Adrenal gland (tissue), 12 donors: Measurements from ENCODE around the gene MAST4. TPM values are rescaled to one million over a fixed set of nuclear protein-coding genes. Genes with fewer than 3 reads are reported as not detected.

Experiments used
- DNase-seq, 7 donors: peaks; one replicate each; pipeline ENCODE4 v3.0.0-alpha.2; 2019 to 2020
- H3K27ac ChIP-seq, 5 donors: fragments of 200-600 bp; sonication (generic) in 4 of 5; 1 replicate in 3 of 5; 2 replicates in 2 of 5; pipeline versions ENCODE4 v1.5.1 to v1.8.0; 2016 to 2020; ENCODE audit warnings: mild to moderate bottlenecking in 1 of 5
- H3K27me3 ChIP-seq: fragments of 200-600 bp; 2 replicates; pipeline ENCODE4 v1.8.0; 2021
- H3K36me3 ChIP-seq, 2 donors: fragments of 200-600 bp; replicated peaks in 1 of 2; 1 replicate in 1 of 2; 2 replicates in 1 of 2; pipeline versions ENCODE4 v1.5.1 to v1.8.0; 2018 to 2022
- H3K4me1 ChIP-seq, 2 donors: fragments of 200-600 bp; replicated peaks in 1 of 2; 1 replicate in 1 of 2; 2 replicates in 1 of 2; pipeline versions ENCODE4 v1.5.1 to v1.8.0; 2018 to 2021
- H3K4me3 ChIP-seq, 4 donors: fragments of 200-600 bp; sonication (generic) in 3 of 4; one replicate each; pipeline ENCODE4 v1.5.1; 2016 to 2018
- H3K9me3 ChIP-seq, 3 donors: fragments of 200-600 bp; sonication (generic) in 1 of 3; replicated peaks in 1 of 3; 1 replicate in 2 of 3; 2 replicates in 1 of 3; pipeline versions ENCODE4 v1.5.1 to v1.8.0; 2016 to 2021
- POLR2A ChIP-seq, 2 donors: fragments of 450-650 bp; IDR thresholded peaks; one replicate each; pipeline ENCODE4 v1.6.1; 2017; ENCODE audit warnings: antibody characterized with exemption in 2 of 2, mild to moderate bottlenecking in 2 of 2, moderate library complexity in 1 of 2
- WGBS, 4 donors: extraction: QIAGEN DNeasy Blood & Tissue Kit in 2 of 4; methylation state at CpG; one replicate each; pipeline versions ENCODE4 v1.1.5 to v1.1.7; 2013 to 2017; 5-methylcytosine and 5-hydroxymethylcytosine counted together
- intact Hi-C, 2 donors: fragments of 100-400 bp; cut with DNase I; formaldehyde crosslinking; loops; one replicate each; pipeline versions ENCODE4 v1.14.1 to v1.15.0; 2022 to 2023
- polyA plus RNA-seq, 3 donors: library from polyadenylated mRNA; stranded (reverse); fragments of 200-250 nt in 2 of 3; fragments of 350-450 nt in 1 of 3; fragmentation: Illumina TruSeq in 1 of 3; extraction: RNeasy Lipid Tissue Mini Kit (QIAGEN cat#74804) in 1 of 3; gene quantifications; one replicate each; pipeline ENCODE4 v1.2.3, GENCODE V29; 2013 to 2014
- total RNA-seq, 9 donors: library from RNA; depleted of rRNA in 4 of 9; stranded (reverse); fragments of >200 nt in 4 of 9; fragments of 120-200 nt in 1 of 9; fragmentation: NEBNext Ultra II Directional in 1 of 9; extraction: Animal tissue kit (Norgen Biotek cat#: 25700) in 1 of 9; gene quantifications; one replicate each; pipeline versions ENCODE4 v1.1.0 to v1.2.4, GENCODE V29; 2013 to 2023
- TF ChIP-seq, protein P1 (sequence below), 6 experiments: fragments of 450-650 bp in 4 of 6; fragments of 200-600 bp in 2 of 6; sonication (generic) in 1 of 6; IDR thresholded peaks; 1 replicate in 5 of 6; 2 replicates in 1 of 6; pipeline versions ENCODE4 v1.5.1 to v1.8.0; 2016 to 2021; ENCODE audit warnings: antibody characterized with exemption in 6 of 6, mild to moderate bottlenecking in 2 of 6, moderate library complexity in 1 of 6
- donor health status: healthy with polysubstance abuse.
- donor health status: Bipolar disorder and iron deficiency.
- donor health status: DM: yes; HTN: yes; CAD: no.
- donor health status: DM: no; HTN: no; CAD: no.
- donor health status: DM: no; HTN: no; CAD: no.
- donor health status: DM: yes; HTN: yes; CAD: no.

The MAST4 gene
- total and polyA plus RNA-seq, 12 donors = 12.3 to 95.0 (median 42.8) TPM

- H3K4me1 ChIP-seq = peaks cover 5 to 14% of the 10 kb centered on the region in 2 donors
- DNase-seq = no peak
- H3K9me3 ChIP-seq = no peaks in the 10 kb centered on the region
- 84 to 95% (median 88%) methylated on average over 4 of the region's 4 CpGs for WGBS, 4 donors
- H3K27me3 ChIP-seq = no peaks in the 10 kb centered on the region
- TF ChIP-seq, protein P1, sequence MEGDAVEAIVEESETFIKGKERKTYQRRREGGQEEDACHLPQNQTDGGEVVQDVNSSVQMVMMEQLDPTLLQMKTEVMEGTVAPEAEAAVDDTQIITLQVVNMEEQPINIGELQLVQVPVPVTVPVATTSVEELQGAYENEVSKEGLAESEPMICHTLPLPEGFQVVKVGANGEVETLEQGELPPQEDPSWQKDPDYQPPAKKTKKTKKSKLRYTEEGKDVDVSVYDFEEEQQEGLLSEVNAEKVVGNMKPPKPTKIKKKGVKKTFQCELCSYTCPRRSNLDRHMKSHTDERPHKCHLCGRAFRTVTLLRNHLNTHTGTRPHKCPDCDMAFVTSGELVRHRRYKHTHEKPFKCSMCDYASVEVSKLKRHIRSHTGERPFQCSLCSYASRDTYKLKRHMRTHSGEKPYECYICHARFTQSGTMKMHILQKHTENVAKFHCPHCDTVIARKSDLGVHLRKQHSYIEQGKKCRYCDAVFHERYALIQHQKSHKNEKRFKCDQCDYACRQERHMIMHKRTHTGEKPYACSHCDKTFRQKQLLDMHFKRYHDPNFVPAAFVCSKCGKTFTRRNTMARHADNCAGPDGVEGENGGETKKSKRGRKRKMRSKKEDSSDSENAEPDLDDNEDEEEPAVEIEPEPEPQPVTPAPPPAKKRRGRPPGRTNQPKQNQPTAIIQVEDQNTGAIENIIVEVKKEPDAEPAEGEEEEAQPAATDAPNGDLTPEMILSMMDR (IDR thresholded peaks at IDR 0.05) = no peak
- no peak for TF ChIP-seq POLR2A (IDR thresholded peaks at IDR 0.05)
- intact Hi-C loops = no loop called here
- no peak overlapping the region for H3K27ac ChIP-seq
- no peak overlapping the region for H3K4me3 ChIP-seq
- H3K36me3 ChIP-seq = no peaks in the 10 kb centered on the region
These were observed 594.2 kb downstream of the MAST4 start for GRCh38 chr5:67190410-67190809.

GRCh38 chr5:67190861-67191260 is 594.7 kb downstream of the MAST4 start:
- intact Hi-C loops = no loop called here

DNA sequence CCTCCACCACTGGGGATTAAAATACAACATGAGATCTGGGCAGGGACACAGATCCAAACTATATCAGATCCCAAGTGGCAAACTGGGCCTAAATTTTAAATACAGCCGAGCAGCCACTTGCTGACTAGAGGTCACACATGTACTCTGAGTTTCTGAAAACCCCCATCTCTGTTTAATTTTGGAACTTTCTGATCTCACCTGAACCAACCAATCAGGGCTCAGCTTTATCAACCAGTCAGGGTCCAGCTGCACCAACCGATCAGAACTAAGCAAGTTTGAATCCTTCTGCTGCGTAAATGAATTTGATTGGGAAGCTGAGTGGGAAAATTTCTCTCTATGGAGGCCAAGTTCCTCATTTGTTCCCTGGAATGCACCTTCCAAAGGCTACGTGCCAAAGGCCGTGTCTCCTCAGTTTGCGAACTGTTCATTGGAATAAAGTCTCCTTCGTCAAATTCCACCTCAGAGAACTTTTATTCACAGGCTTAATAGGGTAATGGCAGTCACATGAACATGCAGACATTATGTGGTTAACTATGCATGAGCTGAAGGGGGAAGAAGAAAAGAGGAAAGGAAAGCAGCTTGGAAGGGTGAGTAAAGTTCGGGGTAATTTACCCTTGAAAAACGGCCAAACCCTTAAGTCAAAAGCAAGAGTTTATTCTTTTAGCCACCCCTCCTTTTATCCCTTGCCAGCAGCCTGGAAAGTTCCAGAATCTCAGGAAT is 596.7 kb downstream of the MAST4 start:
- intact Hi-C loops = no loop called here
- no peaks in the 10 kb centered on the region for H3K27me3 ChIP-seq
- DNase-seq = no peak
- H3K9me3 ChIP-seq = no peaks in the 10 kb centered on the region
- no peaks in the 10 kb centered on the region for H3K36me3 ChIP-seq
- TF ChIP-seq POLR2A (IDR thresholded peaks at IDR 0.05) = no peak
- TF ChIP-seq, protein P1 (IDR thresholded peaks at IDR 0.05) = no peak
- H3K4me1 ChIP-seq = peaks cover 5 to 18% of the 10 kb centered on the region in 2 donors
- H3K27ac ChIP-seq = peak overlapping the region; percentile 6 to 62 (median 20)
- H3K4me3 ChIP-seq = no peak overlapping the region
- WGBS, 4 donors = 49 to 56% (median 54%) methylated on average over 9 of the region's 9 CpGs

More at GRCh38 chr5:67190861-67191260, 594.7 kb downstream of the MAST4 start:
- Histone ChIP-seq H3K27me3 (no peaks in the 10 kb centered on the region), H3K4me3 (no peak overlapping the region), H3K4me1 (peaks cover 5 to 14% of the 10 kb centered on the region in 2 donors), H3K27ac (no peak overlapping the region), H3K9me3 (no peaks in the 10 kb centered on the region), H3K36me3 (no peaks in the 10 kb centered on the region)
- 75 to 78% (median 77%) methylated on average over 5 of the region's 5 CpGs for WGBS, 4 donors
- no peak for DNase-seq
- TF ChIP-seq, protein P1 (IDR thresholded peaks at IDR 0.05) = no peak
- TF ChIP-seq POLR2A (IDR thresholded peaks at IDR 0.05) = no peak

DNA sequence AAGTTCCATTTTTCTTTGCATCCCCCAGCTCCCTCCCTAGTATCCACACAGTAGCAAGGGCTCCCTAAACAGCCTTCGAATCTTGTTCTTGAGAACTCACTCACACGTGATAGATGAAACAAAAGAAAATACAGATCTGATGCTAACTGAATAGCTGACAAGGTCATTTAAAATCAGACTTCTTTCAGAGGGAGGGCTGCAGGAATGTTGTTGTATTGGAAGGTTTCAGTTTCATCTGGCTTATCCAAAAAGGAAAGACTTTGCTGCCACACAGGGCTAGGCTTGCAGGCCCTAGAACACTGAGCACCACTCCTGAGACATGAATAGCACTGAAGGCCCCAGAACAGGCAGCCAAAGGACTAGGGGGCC is 597.2 kb downstream of the MAST4 start:
- H3K27me3 ChIP-seq = no peaks in the 10 kb centered on the region
- intact Hi-C loops = no loop called here
- peaks cover 5 to 16% of the 10 kb centered on the region in 2 donors for H3K4me1 ChIP-seq
- no peak for DNase-seq
- no peak overlapping the region for H3K4me3 ChIP-seq
- TF ChIP-seq, protein P1 (IDR thresholded peaks at IDR 0.05) = no peak
- TF ChIP-seq POLR2A (IDR thresholded peaks at IDR 0.05) = no peak
- H3K27ac ChIP-seq = peak overlapping the region; percentile 6 to 62 (median 20)
- 10 to 27% (median 16%) methylated on average over 2 of the region's 2 CpGs for WGBS, 4 donors
- H3K9me3 ChIP-seq = no peaks in the 10 kb centered on the region
- H3K36me3 ChIP-seq = no peaks in the 10 kb centered on the region
